K562 (cell line): ENCODE results near the gene BRCA1. TPM values are rescaled to one million over a fixed set of nuclear protein-coding genes. Genes with fewer than 3 reads are reported as not detected.

Experiments
- ATAC-seq: fragments of 200-7000 bp; cut with Tn5 transposase; 3 replicates; pipeline ENCODE4 v1.9.1; 2020; ENCODE audit warnings: moderate library complexity
- BruUV-seq: library from RNA; stranded (reverse); fragments of 400-500 nt; replicated peaks from 2 replicates; lab custom pipeline; 2021; lab: Mats Ljungman, UMichigan
- CTCF ChIA-PET: fragments of 300-600 bp; formaldehyde crosslinking; extraction: SDS; loops from one replicate; lab custom pipeline; 2021; ENCODE audit warnings: low intra/inter-chr PET ratio; lab: Yijun Ruan, JAX
- POLR2A ChIA-PET: fragments of 300-600, 350-650 bp; sonication (Branson Sonifier 250); formaldehyde crosslinking; extraction: SDS; loops from one replicate; lab custom pipeline; 2021; ENCODE audit warnings: antibody characterized with exemption, inconsistent platforms; lab: Yijun Ruan, JAX
- DNase-seq, 4 experiments: peaks; one replicate each; pipeline versions ENCODE4 v3.0.0 to v3.0.0-alpha.2; 2011 to 2018; ENCODE audit warnings: low spot score in 3 of 4, mixed read lengths in 3 of 4; ENCODE audit errors: extremely low read depth in 1 of 4
- FAIRE-seq: peaks from 2 replicates; lab custom pipeline; 2011; peaks lifted over from hg19 to GRCh38; lab: Jason Lieb, UNC
- H2AFZ ChIP-seq: 2 replicates; pipeline ENCODE4 v1.6.0; 2011; ENCODE audit warnings: low read depth, low read length, control low read depth, inconsistent platforms
- H3K27ac ChIP-seq: fragments of 200-600 bp; 3 replicates; pipeline ENCODE4 v1.8.0; 2011; ENCODE audit warnings: low read depth, mild to moderate bottlenecking, control low read depth, inconsistent platforms, low read length, moderate library complexity, mixed read lengths; ENCODE audit errors: extremely low read depth
- H3K27me3 ChIP-seq, 2 experiments: fragments of 300-600 bp in 1 of 2; 2 replicates in 1 of 2; 3 replicates in 1 of 2; pipeline versions ENCODE4 v1.6.0 to v1.8.0; 2011; ENCODE audit warnings: inconsistent platforms in 2 of 2, low read length in 2 of 2, mild to moderate bottlenecking in 1 of 2, mixed read lengths in 1 of 2, moderate library complexity in 1 of 2; ENCODE audit not compliant: control insufficient read depth in 2 of 2, insufficient read depth in 2 of 2
- H3K36me3 ChIP-seq: fragments of 300-600 bp; 3 replicates; pipeline ENCODE4 v1.8.0; 2011; ENCODE audit warnings: mild to moderate bottlenecking, low read length, inconsistent platforms; ENCODE audit not compliant: control insufficient read depth, insufficient read depth
- H3K4me1 ChIP-seq, 2 experiments: fragments of 200-600 bp in 1 of 2; replicated peaks in 1 of 2; 2 replicates in 1 of 2; 3 replicates in 1 of 2; pipeline versions ENCODE4 v1.5.1 to v1.8.0; 2011; ENCODE audit warnings: inconsistent platforms in 2 of 2, low read length in 2 of 2, mild to moderate bottlenecking in 1 of 2, mixed read lengths in 1 of 2, moderate library complexity in 1 of 2; ENCODE audit not compliant: control insufficient read depth in 2 of 2, insufficient read depth in 2 of 2
- H3K4me2 ChIP-seq: 2 replicates; pipeline ENCODE4 v1.6.1; 2011; ENCODE audit warnings: low read length, control low read depth, inconsistent platforms, mixed read lengths; ENCODE audit not compliant: insufficient read depth
- H3K4me3 ChIP-seq: fragments of 200-600 bp; sonication (generic), shearing (Covaris generic); 2 replicates; pipeline ENCODE4 v1.5.1; 2016; ENCODE audit warnings: control low read depth, inconsistent platforms
- H3K79me2 ChIP-seq: fragments of 200-600 bp; 3 replicates; pipeline ENCODE4 v1.8.0; 2011; ENCODE audit warnings: low read length, inconsistent platforms; ENCODE audit not compliant: control insufficient read depth, insufficient read depth
- H3K9ac ChIP-seq, 2 experiments: 2 replicates each; pipeline versions ENCODE4 v1.6.0 to v1.6.1; 2011; ENCODE audit warnings: low read depth in 2 of 2, low read length in 2 of 2, control low read depth in 1 of 2, inconsistent platforms in 1 of 2, mild to moderate bottlenecking in 1 of 2, mixed read lengths in 1 of 2; ENCODE audit not compliant: insufficient read depth in 1 of 2
- H3K9me1 ChIP-seq: one replicate; pipeline ENCODE4 v1.6.0; 2011; ENCODE audit warnings: inconsistent platforms, mild to moderate bottlenecking, low read length, moderate library complexity; ENCODE audit not compliant: control insufficient read depth, insufficient read depth
- H3K9me3 ChIP-seq: replicated peaks from 2 replicates; pipeline ENCODE4 v1.5.1; 2011; ENCODE audit warnings: low read depth, low read length, inconsistent platforms; ENCODE audit not compliant: control insufficient read depth, insufficient read depth
- H4K20me1 ChIP-seq: replicated peaks from 2 replicates; pipeline ENCODE4 v1.6.1; 2011; ENCODE audit warnings: low read length, inconsistent platforms, mixed read lengths; ENCODE audit not compliant: control insufficient read depth, insufficient read depth
- GABPB2 ChIP-seq: fragments of 250-450 bp; sonication (Bioruptor Pico); conservative IDR thresholded peaks from 2 replicates; pipeline ENCODE4 v1.5.1; 2021; ENCODE audit warnings: mild to moderate bottlenecking
- GTF3C2 ChIP-seq: IDR thresholded peaks from 3 replicates; pipeline ENCODE4 v1.6.1; 2011; ENCODE audit warnings: borderline replicate concordance, mild to moderate bottlenecking, moderate library complexity; ENCODE audit not compliant: insufficient read length; ENCODE audit errors: extremely low read depth
- RBBP5 ChIP-seq: fragments of 200-600 bp; sonication (generic); IDR thresholded peaks from 2 replicates; pipeline ENCODE4 v1.6.1; 2012; ENCODE audit warnings: borderline replicate concordance, mild to moderate bottlenecking, low read length, control low read depth, inconsistent platforms; ENCODE audit not compliant: insufficient read depth, poor library complexity, severe bottlenecking
- SETDB1 ChIP-seq: IDR thresholded peaks from one replicate; pipeline ENCODE4 v1.6.1; 2012; ENCODE audit warnings: low read length, control low read depth, inconsistent platforms
- WGBS: fragments of 100-300 bp; shearing (Covaris generic); methylation state at CpG from one replicate; pipeline ENCODE4 v1.1.6; 2016; ENCODE audit warnings: low coverage, mixed read lengths; ENCODE audit not compliant: insufficient coverage; ENCODE audit errors: missing lambda C conversion rate; 5-methylcytosine and 5-hydroxymethylcytosine counted together
- in situ Hi-C: fragments of 300-500 bp; cut with MboI; formaldehyde crosslinking; loops from 4 replicates; pipeline ENCODE4 v1.15.0; 2018; ENCODE audit warnings: inconsistent platforms, mixed read lengths
- intact Hi-C: fragments of 100-400 bp; cut with micrococcal nuclease; formaldehyde crosslinking; loops from 2 replicates; pipeline ENCODE4 v1.14.2; 2022
- polyA plus RNA-seq, 8 experiments: library from polyadenylated mRNA; depleted of rRNA in 4 of 8; stranded (reverse) in 5 of 8; unstranded in 3 of 8; fragments of >200 nt; fragmentation: Nextera tagmentation in 2 of 8; fragmentation: Illumina TruSeq in 1 of 8; extraction: Ambion mirVana in 2 of 8; extraction: Trizol in 1 of 8; gene quantifications; 2 replicates each; pipeline versions ENCODE4 v1.2.1 to v1.2.3, GENCODE V29; 2011 to 2014; ENCODE audit warnings: inconsistent platforms in 1 of 8, missing spikeins in 1 of 8
- total RNA-seq, 7 experiments: library from RNA; depleted of rRNA in 6 of 7; stranded (reverse); fragments of >200 nt in 6 of 7; fragmentation: Illumina TruSeq in 2 of 7; extraction: Trizol in 2 of 7; gene quantifications; 2 replicates each; pipeline versions ENCODE4 v1.2.1 to v1.2.3, GENCODE V29; 2011 to 2021; ENCODE audit warnings: low replicate concordance in 1 of 7

The BRCA1 gene
- total and polyA plus RNA-seq, 9 of the 15 experiments (the other 6 are each of a cell fraction or from before 2014, with no cell fraction given), result 25.9 to 95.3 (median 62.3) TPM

- H3K27ac ChIP-seq, result no peak overlapping the region
- ATAC-seq (no peak), FAIRE-seq (no peak), DNase-seq (no peak)
- CTCF ChIA-PET, result no interaction called here
- H3K36me3 ChIP-seq, result no peaks in the 10 kb centered on the region
- POLR2A ChIA-PET, result interaction anchor here (0.9 to 1.4 kb wide), 3 partner anchors 9 to 288 kb away, joined by 3 to 5 read pairs (median 4); no protein-coding TSS in a partner anchor
- H3K9me1 ChIP-seq, result no peaks in the 10 kb centered on the region
- no peaks in the 10 kb centered on the region for H3K79me2 ChIP-seq
- peak overlapping the region in 1 of 2 experiments; percentile 75; a peak in 1 of 4 replicates for H3K9ac ChIP-seq
- in situ Hi-C loops, result no loop called here
- 58% methylated on average over 17 of the region's 17 CpGs for WGBS
- H3K4me3 ChIP-seq, result no peak overlapping the region
- no peaks in the 10 kb centered on the region for H4K20me1 ChIP-seq
- BruUV-seq, result no TSS peak
- H2AFZ ChIP-seq, result no peak overlapping the region
- no peaks in the 10 kb centered on the region for H3K27me3 ChIP-seq
- H3K4me2 ChIP-seq, result no peak overlapping the region
- TF ChIP-seq GTF3C2, result no peak
- no peak for TF ChIP-seq RBBP5
- TF ChIP-seq GABPB2 (CRISPR knock-in tag), result no peak
- no peak for TF ChIP-seq SETDB1
- no peaks in the 10 kb centered on the region for H3K9me3 ChIP-seq
- peaks cover 3 to 34% of the 10 kb centered on the region in 2 experiments for H3K4me1 ChIP-seq
- intact Hi-C loops, result no loop called here
Observed at GRCh38 chr17:43028221-43028861, 96.8 kb downstream of the BRCA1 start.
